HG03196 (cell line): Measurements from ENCODE around the gene NOSTRIN.
"Not testable (repeated sequence)": the region's sequence is repeated elsewhere in the genome, so short reads cannot be mapped to it uniquely, and the experiment has no call there.

ENCODE experiments used
- ATAC-seq: cut with Tn5 transposase; IDR thresholded peaks from one replicate; pipeline ENCODE4 v1.9.1; 2021; ENCODE audit not compliant: unreplicated experiment

The NOSTRIN gene

GRCh38 chr2:168819050-168819715 is 16.7 kb downstream of the NOSTRIN start:
- ATAC-seq: no peak

GRCh38 chr2:168819829-168820489 is 17.5 kb downstream of the NOSTRIN start:
- ATAC-seq: no peak

GRCh38 chr2:168821577-168821976 is 19.1 kb downstream of the NOSTRIN start:
- no peak for ATAC-seq

GRCh38 chr2:168821992-168822391 is 19.6 kb downstream of the NOSTRIN start:
- no peak for ATAC-seq

- ATAC-seq: no peak
Measured at GRCh38 chr2:168825126-168825525, 22.7 kb downstream of the NOSTRIN start.

- ATAC-seq: no peak
Measured at GRCh38 chr2:168830958-168831357, 28.5 kb downstream of the NOSTRIN start.

- ATAC-seq: no peak
Measured at GRCh38 chr2:168831662-168832061, 29.2 kb downstream of the NOSTRIN start.

GRCh38 chr2:168835969-168836368 is 33.5 kb downstream of the NOSTRIN start:
- ATAC-seq: no peak

- ATAC-seq: no peak
Measured at GRCh38 chr2:168841445-168841844, 39.0 kb downstream of the NOSTRIN start.

- no peak for ATAC-seq
Measured at GRCh38 chr2:168843253-168843652, 40.8 kb downstream of the NOSTRIN start.

GRCh38 chr2:168848225-168848624 is 45.8 kb downstream of the NOSTRIN start:
- ATAC-seq: no peak

- no peak for ATAC-seq
Measured at GRCh38 chr2:168849610-168850009, 47.2 kb downstream of the NOSTRIN start.

GRCh38 chr2:168850846-168851245 is 48.4 kb downstream of the NOSTRIN start:
- no peak for ATAC-seq

GRCh38 chr2:168851674-168852320 is 49.4 kb downstream of the NOSTRIN start:
- ATAC-seq: no peak

GRCh38 chr2:168852481-168852880 is 50.0 kb downstream of the NOSTRIN start:
- no peak for ATAC-seq

- no peak for ATAC-seq
Measured at GRCh38 chr2:168853471-168853870, 51.0 kb downstream of the NOSTRIN start.

- ATAC-seq: no peak
Measured at GRCh38 chr2:168854651-168855050, 52.2 kb downstream of the NOSTRIN start.

- no peak for ATAC-seq
Measured at GRCh38 chr2:168855601-168856000, 53.2 kb downstream of the NOSTRIN start.

GRCh38 chr2:168858146-168858545 is 55.7 kb downstream of the NOSTRIN start:
- ATAC-seq: no peak

GRCh38 chr2:168867164-168867563 is 64.7 kb downstream of the NOSTRIN start:
- ATAC-seq: not testable (repeated sequence)

GRCh38 chr2:168870369-168870768 is 67.9 kb downstream of the NOSTRIN start:
- not testable (repeated sequence) for ATAC-seq

GRCh38 chr2:168870824-168871223 is 68.4 kb downstream of the NOSTRIN start:
- not testable (repeated sequence) for ATAC-seq
